HepG2 (cell line): ENCODE results near the gene GLB1L. TPM values are rescaled to one million over a fixed set of nuclear protein-coding genes. Genes with fewer than 3 reads are reported as not detected.

Experiments
- ATAC-seq: fragments of 200-7000 bp; cut with Tn5 transposase; 3 replicates; pipeline ENCODE4 v1.9.1; 2020; ENCODE audit warnings: mild to moderate bottlenecking, moderate library complexity
- BruUV-seq: library from RNA; stranded (reverse); fragments of 400-500 nt; replicated peaks from 2 replicates; lab custom pipeline; 2021; lab: Mats Ljungman, UMichigan
- CTCF ChIA-PET: fragments of 300-600 bp; formaldehyde crosslinking; extraction: SDS; loops from one replicate; lab custom pipeline; 2021; ENCODE audit warnings: low total read pairs, inconsistent platforms, low intra/inter-chr PET ratio; lab: Yijun Ruan, JAX
- POLR2A ChIA-PET: fragments of 350-600 bp; sonication (Branson Sonifier 250); formaldehyde crosslinking; loops from one replicate; lab custom pipeline; 2020; ENCODE audit warnings: antibody characterized with exemption, inconsistent platforms; lab: Yijun Ruan, JAX
- DNase-seq: peaks from one replicate; pipeline ENCODE4 v3.0.0-alpha.2; 2015; ENCODE audit warnings: low spot score
- FAIRE-seq: peaks from 3 replicates; lab custom pipeline; 2011; peaks lifted over from hg19 to GRCh38; lab: Jason Lieb, UNC
- H2AFZ ChIP-seq: one replicate; pipeline ENCODE4 v1.6.1; 2011; ENCODE audit warnings: low read length, inconsistent platforms
- H3K27ac ChIP-seq: fragments of 300-600 bp; 3 replicates; pipeline ENCODE4 v1.8.0; 2011; ENCODE audit warnings: mixed run types, mild to moderate bottlenecking, mixed read lengths, low read length, inconsistent platforms; ENCODE audit not compliant: insufficient read depth; ENCODE audit errors: extremely low read length
- H3K27me3 ChIP-seq, 2 experiments: fragments of 200-600 bp in 1 of 2; 2 replicates in 1 of 2; 3 replicates in 1 of 2; pipeline versions ENCODE4 v1.6.0 to v1.8.0; 2011; ENCODE audit warnings: low read length in 2 of 2, mild to moderate bottlenecking in 2 of 2, moderate library complexity in 2 of 2, inconsistent platforms in 1 of 2; ENCODE audit not compliant: insufficient read depth in 2 of 2, control insufficient read depth in 1 of 2
- H3K36me3 ChIP-seq, 2 experiments: fragments of 200-600 bp in 1 of 2; replicated peaks in 1 of 2; 2 replicates in 1 of 2; 3 replicates in 1 of 2; pipeline versions ENCODE4 v1.5.1 to v1.8.0; 2011; ENCODE audit warnings: low read length in 2 of 2, inconsistent platforms in 1 of 2; ENCODE audit not compliant: insufficient read depth in 2 of 2, control insufficient read depth in 1 of 2
- H3K4me1 ChIP-seq: 2 replicates; pipeline ENCODE4 v1.5.1; 2012; ENCODE audit warnings: low read length, inconsistent platforms; ENCODE audit not compliant: insufficient read depth
- H3K4me2 ChIP-seq: 2 replicates; pipeline ENCODE4 v1.6.0; 2011; ENCODE audit warnings: low read depth, low read length, inconsistent platforms
- H3K4me3 ChIP-seq, 3 experiments: fragments of 200-600 bp in 1 of 3; sonication (generic), shearing (Covaris generic) in 1 of 3; replicated peaks in 1 of 3; 2 replicates each; pipeline ENCODE4 v1.5.1; 2011 to 2016; ENCODE audit warnings: low read length in 3 of 3, inconsistent platforms in 2 of 3, low read depth in 2 of 3, mild to moderate bottlenecking in 2 of 3, control low read depth in 1 of 3, mixed read lengths in 1 of 3; ENCODE audit not compliant: insufficient read depth in 1 of 3
- H3K79me2 ChIP-seq: one replicate; pipeline ENCODE4 v1.6.1; 2011; ENCODE audit warnings: low read length, inconsistent platforms; ENCODE audit not compliant: insufficient read depth
- H3K9ac ChIP-seq: 2 replicates; pipeline ENCODE4 v1.6.0; 2011; ENCODE audit warnings: mild to moderate bottlenecking, low read depth, low read length, inconsistent platforms; ENCODE audit not compliant: insufficient read depth
- H3K9me3 ChIP-seq: 2 replicates; pipeline ENCODE4 v1.5.1; 2012; ENCODE audit warnings: mild to moderate bottlenecking, low read length
- H4K20me1 ChIP-seq: 2 replicates; pipeline ENCODE4 v1.6.0; 2011; ENCODE audit warnings: inconsistent platforms, mild to moderate bottlenecking, low read length, moderate library complexity; ENCODE audit not compliant: insufficient read depth
- AHR ChIP-seq: IDR thresholded peaks from 2 replicates; pipeline ENCODE4 v1.6.1; 2018; ENCODE audit warnings: missing genetic modification reagents, missing compliant biosample characterization
- BCLAF1 ChIP-seq: fragments of 450-650 bp; IDR thresholded peaks from 2 replicates; pipeline ENCODE4 v1.6.1; 2017; ENCODE audit warnings: mild to moderate bottlenecking
- GABPA ChIP-seq, 2 experiments: IDR thresholded peaks; 2 replicates each; pipeline ENCODE4 v1.6.1; 2011 to 2016; ENCODE audit warnings: low read depth in 2 of 2, low read length in 1 of 2, missing biosample characterization in 1 of 2, missing genetic modification characterization in 1 of 2
- JUND ChIP-seq: sonication (generic); formaldehyde crosslinking; IDR thresholded peaks from 2 replicates; pipeline ENCODE4 v1.8.0; 2022; ENCODE audit warnings: mild to moderate bottlenecking, missing genetic modification reagents
- MAFF ChIP-seq: IDR thresholded peaks from 2 replicates; pipeline ENCODE4 v1.6.1; 2011; ENCODE audit warnings: low read depth, low read length, improper control_type of control experiment
- RAD51 ChIP-seq: fragments of 450-650 bp; IDR thresholded peaks from 2 replicates; pipeline ENCODE4 v1.6.1; 2016; ENCODE audit warnings: borderline replicate concordance
- RXRB ChIP-seq: IDR thresholded peaks from 2 replicates; pipeline ENCODE4 v1.6.1; 2016; ENCODE audit warnings: borderline replicate concordance, missing genetic modification reagents, missing compliant biosample characterization
- TFAP4 ChIP-seq: sonication (generic); IDR thresholded peaks from 2 replicates; pipeline ENCODE4 v1.6.1; 2016; ENCODE audit warnings: low read depth, borderline replicate concordance
- ZFP90 ChIP-seq: sonication (generic); formaldehyde crosslinking; IDR thresholded peaks from 2 replicates; pipeline ENCODE4 v1.8.0; 2022; ENCODE audit warnings: missing genetic modification reagents, mild to moderate bottlenecking, inconsistent platforms, borderline replicate concordance
- ZNF629 ChIP-seq: sonication (generic); formaldehyde crosslinking; conservative IDR thresholded peaks from 2 replicates; pipeline ENCODE4 v1.5.0; 2020; ENCODE audit warnings: missing genetic modification reagents
- ZNF704 ChIP-seq: sonication (generic); formaldehyde crosslinking; IDR thresholded peaks from 2 replicates; pipeline ENCODE4 v1.8.1; 2023; ENCODE audit warnings: mild to moderate bottlenecking, inconsistent platforms, moderate library complexity, missing genetic modification reagents, borderline replicate concordance
- WGBS: methylation state at CpG from one replicate; pipeline ENCODE4 v1.1.6; 2017; ENCODE audit warnings: low lambda C conversion rate; 5-methylcytosine and 5-hydroxymethylcytosine counted together
- in situ Hi-C: cut with HindIII; loops from 2 replicates; pipeline ENCODE4 v1.10.0; 2017; ENCODE audit warnings: low pct_unique_long_range_greater_than_20kb; ENCODE audit not compliant: extremely low pct_ligation_motif_present
- intact Hi-C: fragments of 100-400 bp; cut with micrococcal nuclease; formaldehyde crosslinking; loops from one replicate; pipeline ENCODE4 v1.10.0; 2022; ENCODE audit not compliant: unreplicated experiment
- polyA plus RNA-seq, 8 experiments: library from polyadenylated mRNA; depleted of rRNA in 3 of 8; stranded (reverse) in 7 of 8; unstranded in 1 of 8; fragments of >200 nt; fragmentation: Illumina TruSeq in 4 of 8; extraction: Trizol in 4 of 8; gene quantifications; 2 replicates each; pipeline versions ENCODE4 v1.2.1 to v1.2.3, GENCODE V29; 2011 to 2016; ENCODE audit warnings: low read depth in 4 of 8, missing spikeins in 1 of 8, mixed read lengths in 1 of 8; ENCODE audit not compliant: insufficient read depth in 1 of 8
- total RNA-seq, 5 experiments: library from RNA; depleted of rRNA; stranded (reverse); fragments of >200 nt; fragmentation: Illumina TruSeq; extraction: Trizol; gene quantifications; 2 replicates each; pipeline ENCODE4 v1.2.3, GENCODE V29; 2016; ENCODE audit warnings: low read depth in 1 of 5

Gene GLB1L
- total and polyA plus RNA-seq, 2 of the 13 experiments (the other 11 are each of a cell fraction or from before 2014, with no cell fraction given), result 6.8 to 7.3 TPM

- H4K20me1 ChIP-seq, result no peaks in the 10 kb centered on the region
- BruUV-seq, result no TSS peak
- ChIA-PET CTCF (no interaction called here), POLR2A (interaction anchor here (1.3 to 5.7 kb wide), 3 partner anchors 8 to 24 kb away, joined by 3 to 80 read pairs (median 57); partner anchors contain the start of genes ANKZF1, ATG9A, GLB1L and STK16)
- in situ Hi-C loops, result no loop called here
- no peak overlapping the region for H3K4me3 ChIP-seq
- no peak overlapping the region for H3K9ac ChIP-seq
- peaks cover 24% of the 10 kb centered on the region for H3K4me1 ChIP-seq
- FAIRE-seq (no peak), ATAC-seq (no peak), DNase-seq (no peak)
- intact Hi-C loops, result no loop called here
- H2AFZ ChIP-seq, result no peak overlapping the region
- no peaks in the 10 kb centered on the region for H3K27me3 ChIP-seq
- H3K9me3 ChIP-seq, result no peaks in the 10 kb centered on the region
- H3K27ac ChIP-seq, result no peak overlapping the region
- H3K36me3 ChIP-seq, result peaks cover 41 to 65% of the 10 kb centered on the region in 2 experiments
- 97% methylated on average over 16 of the region's 19 CpGs for WGBS
- no peak for TF ChIP-seq ZNF629
- no peak for TF ChIP-seq RAD51
- TF ChIP-seq GABPA (IDR thresholded peaks at IDR 0.05; ENCODE audit: low read depth, low read length), result no peak
- no peak for TF ChIP-seq GABPA (CRISPR knock-in tag; IDR thresholded peaks at IDR 0.05; ENCODE audit: low read depth)
- no peak for TF ChIP-seq ZFP90
- TF ChIP-seq MAFF, result no peak
- no peak for TF ChIP-seq BCLAF1
- TF ChIP-seq ZNF704, result no peak
- TF ChIP-seq RXRB, result no peak
- no peak for TF ChIP-seq AHR (CRISPR knock-in tag)
- no peak for TF ChIP-seq JUND (CRISPR knock-in tag)
- no peak for TF ChIP-seq TFAP4
- H3K4me2 ChIP-seq, result no peak overlapping the region
- peaks cover 11% of the 10 kb centered on the region for H3K79me2 ChIP-seq
These were observed 24.4 kb downstream of the GLB1L start for GRCh38 chr2:219220652-219221402.
